Measurements from ENCODE around the gene PRR15L. TPM values are rescaled to one million over a fixed set of nuclear protein-coding genes. Genes with fewer than 3 reads are reported as not detected.

The PRR15L gene
- total and polyA plus RNA-seq, 2 of the 8 experiments (the other 6 are each of a cell fraction or from before 2014, with no cell fraction given), result 0.26 to 1.1 TPM

DNA sequence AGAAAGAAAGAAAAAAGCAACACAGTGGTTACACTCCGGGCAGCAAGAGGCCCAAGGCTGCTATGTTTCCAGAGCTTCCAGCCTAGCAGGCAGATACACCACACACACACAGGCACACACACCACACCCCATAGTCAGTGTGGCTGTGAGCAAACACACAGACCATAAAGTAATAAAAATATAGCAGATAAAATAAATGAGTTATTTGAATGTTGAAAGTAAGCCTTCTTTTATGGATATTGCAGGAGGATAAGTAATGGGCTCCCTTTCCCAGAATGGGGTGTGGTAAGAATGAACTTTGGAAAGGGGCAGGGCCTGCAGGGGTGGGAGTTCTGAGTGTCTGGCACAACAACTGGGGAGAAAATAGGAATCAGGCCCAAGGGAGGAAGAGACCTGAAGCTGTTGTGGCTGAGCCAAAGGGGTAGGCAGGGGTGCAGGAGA is 8.4 kb upstream of the PRR15L start:
- no peaks in the 10 kb centered on the region for H3K9me3 ChIP-seq (ENCODE audit: insufficient read depth in 2 of 2, low read depth in 1 of 2, low read length in 1 of 2)
- H2BK12ac ChIP-seq (ENCODE audit: low read depth, low read length), result no peak overlapping the region
- no peak overlapping the region for H2BK5ac ChIP-seq (ENCODE audit: low read depth, low read length)
- no peak for TF ChIP-seq TAF1 (IDR thresholded peaks at IDR 0.05; ENCODE audit: low read depth, low read length)
- no peak for TF ChIP-seq JUND (IDR thresholded peaks at IDR 0.05; ENCODE audit: low read length)
- TF ChIP-seq TBP (IDR thresholded peaks at IDR 0.05; ENCODE audit: low read depth, low read length), result no peak
- TF ChIP-seq JUN (IDR thresholded peaks at IDR 0.05; ENCODE audit: low read depth, low read length), result no peak
- no peak for TF ChIP-seq CEBPB (IDR thresholded peaks at IDR 0.05; ENCODE audit: low read depth, low read length)
- no peak for TF ChIP-seq HDAC6 (IDR thresholded peaks at IDR 0.05; ENCODE audit: low read depth, low read length)
- no peak for TF ChIP-seq USF2 (IDR thresholded peaks at IDR 0.05; ENCODE audit: low read length)
- no peak for TF ChIP-seq ASH2L (IDR thresholded peaks at IDR 0.05; ENCODE audit: low read length)
- no peak for TF ChIP-seq TAF7 (optimal IDR thresholded peaks at IDR 0.05; ENCODE audit: borderline replicate concordance, low read depth, low read length)
- no peak overlapping the region for H2BK15ac ChIP-seq (ENCODE audit: low read length)
- POLR2A ChIA-PET (ENCODE audit: partially characterized antibody), result interaction anchor here (1.1 kb wide), 1 partner anchor 10 kb away, joined by 3 read pairs; no protein-coding TSS in a partner anchor
- H3K36me3 ChIP-seq (ENCODE audit: control insufficient read depth in 2 of 4, insufficient read depth in 4 of 4, low read length in 3 of 4), result no peaks in the 10 kb centered on the region
- FAIRE-seq (no peak), DNase-seq (ENCODE audit: low read depth in 1 of 2, low spot score in 2 of 2) (no peak)
- H3K79me2 ChIP-seq (ENCODE audit: control insufficient read depth in 1 of 2, insufficient read depth in 2 of 2, low read length in 2 of 2), result no peaks in the 10 kb centered on the region
- H4K5ac ChIP-seq (ENCODE audit: insufficient read length, low read depth, low read length), result no peak overlapping the region
- no peak overlapping the region for H3K56ac ChIP-seq (replicated peaks; ENCODE audit: insufficient read length, low read depth, low read length)
- H2BK120ac ChIP-seq (replicated peaks; ENCODE audit: low read depth, low read length), result no peak overlapping the region
- H3K4me2 ChIP-seq (ENCODE audit: insufficient read depth in 1 of 2, low read depth in 2 of 2, low read length in 2 of 2), result no peak overlapping the region
- H3K4me3 ChIP-seq (ENCODE audit: extremely low read depth in 1 of 4, insufficient read depth in 2 of 4, low read depth in 3 of 4, low read length in 4 of 4), result no peak overlapping the region
- CTCF ChIA-PET (ENCODE audit: partially characterized antibody), result interaction anchor here (0.8 to 40.5 kb wide), 5 partner anchors 12 to 119 kb away, joined by 3 to 1010 read pairs (median 17); partner anchors contain the start of genes PNPO and PRR15L
- H3K23me2 ChIP-seq (ENCODE audit: low read depth, low read length), result peaks cover under 1% of the 10 kb centered on the region
- H3K27me3 ChIP-seq (replicated peaks in 1 of 4; ENCODE audit: control insufficient read depth in 3 of 4, extremely low read depth in 1 of 4, insufficient read depth in 3 of 4, low read length in 3 of 4), result no peaks in the 10 kb centered on the region
- H3K27ac ChIP-seq (ENCODE audit: low read depth, low read length), result no peak overlapping the region
- WGBS, 2 experiments (ENCODE audit: extremely low coverage in 1 of 2, insufficient coverage in 1 of 2, insufficient read length in 1 of 2, insufficient replicate concordance in 2 of 2, low coverage in 1 of 2, low lambda C conversion rate in 2 of 2, missing lambda C conversion rate in 1 of 2), result 80% methylated on average over 1 of the region's 1 CpG; no CpG with 5 or more reads in 1 of the 2 experiments
- H2AK5ac ChIP-seq (ENCODE audit: low read depth, low read length), result no peak overlapping the region
- H3K79me1 ChIP-seq (ENCODE audit: low read depth, low read length), result no peaks in the 10 kb centered on the region
- H2BK20ac ChIP-seq (ENCODE audit: low read length), result no peak overlapping the region
- H4K91ac ChIP-seq (replicated peaks; ENCODE audit: insufficient read length, low read length), result no peak overlapping the region
- H3K4ac ChIP-seq (replicated peaks; ENCODE audit: insufficient read length, low read depth, low read length), result no peak overlapping the region
- H3K14ac ChIP-seq (ENCODE audit: insufficient read length), result no peak overlapping the region
- no peak overlapping the region for H3K23ac ChIP-seq (ENCODE audit: insufficient read length)
- H2AFZ ChIP-seq (ENCODE audit: low read length), result no peak overlapping the region
- H3K18ac ChIP-seq (ENCODE audit: extremely low read depth, low read length), result no peak overlapping the region
- peaks cover 0 to 5% (median under 1%) of the 10 kb centered on the region in 4 experiments; a peak in 6 of 7 replicates for H3K4me1 ChIP-seq (replicated peaks in 1 of 4; ENCODE audit: control insufficient read depth in 3 of 4, insufficient read depth in 4 of 4, low read length in 3 of 4)
- no peak overlapping the region for H3K9ac ChIP-seq (replicated peaks in 1 of 4; ENCODE audit: extremely low read depth in 1 of 4, low read depth in 3 of 4, low read length in 3 of 4)
- H4K20me1 ChIP-seq (replicated peaks in 1 of 2; ENCODE audit: control insufficient read depth in 1 of 2, insufficient read depth in 2 of 2, low read length in 2 of 2), result no peaks in the 10 kb centered on the region
- H4K8ac ChIP-seq (ENCODE audit: extremely low read depth, insufficient read depth, low read length), result no peak overlapping the region

Data from H1 (cell line).